ENCODE data around the gene GP9. TPM values are rescaled to one million over a fixed set of nuclear protein-coding genes. Genes with fewer than 3 reads are reported as not detected.

GP9 gene
- total and polyA plus RNA-seq, 2 donors (not counting 1 experiment from before 2014, with no cell fraction given) = not detected

- H3K36me3 ChIP-seq (replicated peaks in 1 of 2; ENCODE audit: control extremely low read depth in 1 of 2, control insufficient read depth in 1 of 2, extremely low read depth in 1 of 2, insufficient read depth in 2 of 2, low read length in 1 of 2) = peaks cover 0 to 17% of the 10 kb centered on the region in 2 experiments
These were observed 43.5 kb downstream of the GP9 start for GRCh38 chr3:129104051-129104450.

GRCh38 chr3:129104498-129105079 lies 44.0 kb downstream of the GP9 start:
- TF ChIP-seq CTCF (IDR thresholded peaks at IDR 0.05) (no peak), EZH2 (IDR thresholded peaks at IDR 0.05; ENCODE audit: borderline replicate concordance, insufficient read depth, low read depth, low read length, poor library complexity, severe bottlenecking) (no peak)
- POLR2A ChIA-PET = no interaction called here

More at GRCh38 chr3:129104051-129104450, 43.5 kb downstream of the GP9 start:
- H3K27ac Mint-ChIP-seq = no peak overlapping the region
- intact Hi-C loops (cut with micrococcal nuclease) = no loop called here
- DNase-seq (no peak), ATAC-seq (ENCODE audit: low read depth) (no peak)
- no peaks in the 10 kb centered on the region for H3K27me3 Mint-ChIP-seq
- peaks cover 66% of the 10 kb centered on the region for H4K20me1 ChIP-seq (ENCODE audit: control insufficient read depth, insufficient read depth, low read length, poor library complexity, severe bottlenecking)
- H3K9me3 ChIP-seq (ENCODE audit: control extremely low read depth in 1 of 3, control insufficient read depth in 2 of 3, insufficient read depth in 1 of 3, low read length in 2 of 3) = no peaks in the 10 kb centered on the region
- H3K4me3 Mint-ChIP-seq = no peak overlapping the region
- H3K4me1 Mint-ChIP-seq = no peaks in the 10 kb centered on the region
- no peak overlapping the region for H3K9ac ChIP-seq (ENCODE audit: low read length)
- no peaks in the 10 kb centered on the region for H3K9me3 Mint-ChIP-seq (ENCODE audit: insufficient read depth)
- no peak overlapping the region for H2AFZ ChIP-seq (ENCODE audit: insufficient read depth, low read depth, low read length, poor library complexity, severe bottlenecking)
- CTCF ChIA-PET = no interaction called here
- no peak overlapping the region for H3K4me3 ChIP-seq (ENCODE audit: control extremely low read depth in 1 of 5, extremely low read depth in 1 of 5, insufficient read depth in 1 of 5, low read depth in 2 of 5, low read length in 4 of 5)
- WGBS (ENCODE audit: insufficient coverage) = 97% methylated on average over 5 of the region's 6 CpGs
- H3K4me2 ChIP-seq (replicated peaks; ENCODE audit: low read depth, low read length, poor library complexity, severe bottlenecking) = no peak overlapping the region
- POLR2A ChIA-PET = no interaction called here
- H3K27me3 ChIP-seq (replicated peaks in 1 of 4; ENCODE audit: control extremely low read depth in 1 of 4, control insufficient read depth in 3 of 4, insufficient read depth in 4 of 4, low read length in 3 of 4) = no peaks in the 10 kb centered on the region
- H3K27ac ChIP-seq (ENCODE audit: low read length in 2 of 2) = no peak overlapping the region
- H3K79me2 ChIP-seq (ENCODE audit: control insufficient read depth, insufficient read depth, low read length) = peaks cover 82% of the 10 kb centered on the region
- TF ChIP-seq CTCF (IDR thresholded peaks at IDR 0.05) (no peak), EZH2 (IDR thresholded peaks at IDR 0.05; ENCODE audit: borderline replicate concordance, insufficient read depth, low read depth, low read length, poor library complexity, severe bottlenecking) (no peak)
- no peaks in the 10 kb centered on the region for H3K4me1 ChIP-seq (ENCODE audit: control insufficient read depth in 2 of 2, insufficient read depth in 2 of 2, low read length in 2 of 2)

More at GRCh38 chr3:129104498-129105079, 44.0 kb downstream of the GP9 start:
- Histone ChIP-seq H3K36me3 (replicated peaks in 1 of 2; ENCODE audit: control extremely low read depth in 1 of 2, control insufficient read depth in 1 of 2, extremely low read depth in 1 of 2, insufficient read depth in 2 of 2, low read length in 1 of 2) (peaks cover 0 to 17% of the 10 kb centered on the region in 2 experiments), H3K4me2 (replicated peaks; ENCODE audit: low read depth, low read length, poor library complexity, severe bottlenecking) (no peak overlapping the region), H2AFZ (ENCODE audit: insufficient read depth, low read depth, low read length, poor library complexity, severe bottlenecking) (no peak overlapping the region), H3K9ac (ENCODE audit: low read length) (no peak overlapping the region), H3K27me3 (replicated peaks in 1 of 4; ENCODE audit: control extremely low read depth in 1 of 4, control insufficient read depth in 3 of 4, insufficient read depth in 4 of 4, low read length in 3 of 4) (no peaks in the 10 kb centered on the region), H3K27ac (ENCODE audit: low read length in 2 of 2) (no peak overlapping the region), H3K79me2 (ENCODE audit: control insufficient read depth, insufficient read depth, low read length) (peaks cover 80% of the 10 kb centered on the region), H3K4me1 (ENCODE audit: control insufficient read depth in 2 of 2, insufficient read depth in 2 of 2, low read length in 2 of 2) (no peaks in the 10 kb centered on the region), H4K20me1 (ENCODE audit: control insufficient read depth, insufficient read depth, low read length, poor library complexity, severe bottlenecking) (peaks cover 66% of the 10 kb centered on the region), H3K4me3 (ENCODE audit: control extremely low read depth in 1 of 5, extremely low read depth in 1 of 5, insufficient read depth in 1 of 5, low read depth in 2 of 5, low read length in 4 of 5) (no peak overlapping the region), H3K9me3 (ENCODE audit: control extremely low read depth in 1 of 3, control insufficient read depth in 2 of 3, insufficient read depth in 1 of 3, low read length in 2 of 3) (no peaks in the 10 kb centered on the region)
- no peak overlapping the region for H3K27ac Mint-ChIP-seq
- no peaks in the 10 kb centered on the region for H3K27me3 Mint-ChIP-seq
- no peaks in the 10 kb centered on the region for H3K4me1 Mint-ChIP-seq
- ATAC-seq (ENCODE audit: low read depth) (no peak), DNase-seq (no peak)
- CTCF ChIA-PET = interaction anchor here (0.6 kb wide), 1 partner anchor 41 kb away, joined by 4 read pairs; no protein-coding TSS in a partner anchor
- no peaks in the 10 kb centered on the region for H3K9me3 Mint-ChIP-seq (ENCODE audit: insufficient read depth)
- H3K4me3 Mint-ChIP-seq = no peak overlapping the region
- WGBS (ENCODE audit: insufficient coverage) = 100% methylated on average over 2 of the region's 6 CpGs
- intact Hi-C loops (cut with micrococcal nuclease) = no loop called here

Data from B cell (primary cell).